ENCODE measurements around the gene SETD5. TPM values are rescaled to one million over a fixed set of nuclear protein-coding genes. Genes with fewer than 3 reads are reported as not detected.

Gene SETD5
- total and polyA plus RNA-seq, 2 donors (not counting 1 experiment from before 2014, with no cell fraction given): 64.2 to 201 TPM

- Histone ChIP-seq H3K27me3 (replicated peaks in 1 of 4; ENCODE audit: control extremely low read depth in 1 of 4, control insufficient read depth in 3 of 4, insufficient read depth in 4 of 4, low read length in 3 of 4) (no peaks in the 10 kb centered on the region), H3K79me2 (ENCODE audit: control insufficient read depth, insufficient read depth, low read length) (no peaks in the 10 kb centered on the region), H3K9ac (ENCODE audit: low read length) (no peak overlapping the region), H3K4me3 (ENCODE audit: control extremely low read depth in 1 of 5, extremely low read depth in 1 of 5, insufficient read depth in 1 of 5, low read depth in 2 of 5, low read length in 4 of 5) (no peak overlapping the region), H4K20me1 (ENCODE audit: control insufficient read depth, insufficient read depth, low read length, poor library complexity, severe bottlenecking) (no peaks in the 10 kb centered on the region), H3K9me3 (ENCODE audit: control extremely low read depth in 1 of 3, control insufficient read depth in 2 of 3, insufficient read depth in 1 of 3, low read length in 2 of 3) (no peaks in the 10 kb centered on the region), H3K27ac (ENCODE audit: low read length in 2 of 2) (no peak overlapping the region), H3K4me2 (replicated peaks; ENCODE audit: low read depth, low read length, poor library complexity, severe bottlenecking) (no peak overlapping the region), H3K36me3 (replicated peaks in 1 of 2; ENCODE audit: control extremely low read depth in 1 of 2, control insufficient read depth in 1 of 2, extremely low read depth in 1 of 2, insufficient read depth in 2 of 2, low read length in 1 of 2) (no peaks in the 10 kb centered on the region), H2AFZ (ENCODE audit: insufficient read depth, low read depth, low read length, poor library complexity, severe bottlenecking) (no peak overlapping the region), H3K4me1 (ENCODE audit: control insufficient read depth in 2 of 2, insufficient read depth in 2 of 2, low read length in 2 of 2) (peaks cover 17 to 23% of the 10 kb centered on the region in 2 donors)
- H3K9me3 Mint-ChIP-seq (ENCODE audit: insufficient read depth): no peaks in the 10 kb centered on the region
- H3K27ac Mint-ChIP-seq: no peak overlapping the region
- POLR2A ChIA-PET: no interaction called here
- no peaks in the 10 kb centered on the region for H3K27me3 Mint-ChIP-seq
- H3K4me3 Mint-ChIP-seq: no peak overlapping the region
- CTCF ChIA-PET: interaction anchor here (0.7 to 3.9 kb wide), 7 partner anchors 11 to 369 kb away, joined by 4 to 63 read pairs (median 11); partner anchors contain the start of gene THUMPD3
- 90% methylated on average over 2 of the region's 3 CpGs for WGBS (ENCODE audit: insufficient coverage)
- DNase-seq: no peak
- intact Hi-C loops (cut with micrococcal nuclease): loop anchor here (2.0 to 5.0 kb wide), 2 partner anchors 101 to 301 kb away; no protein-coding TSS in a partner anchor
- ATAC-seq (ENCODE audit: low read depth): no peak
- TF ChIP-seq CTCF (IDR thresholded peaks at IDR 0.05) (no peak), EZH2 (IDR thresholded peaks at IDR 0.05; ENCODE audit: borderline replicate concordance, insufficient read depth, low read depth, low read length, poor library complexity, severe bottlenecking) (no peak)
- H3K4me1 Mint-ChIP-seq: peaks cover 26% of the 10 kb centered on the region
Observed at GRCh38 chr3:9351709-9352126, 45.7 kb upstream of the SETD5 start.

- DNase-seq (peak; percentile 71), ATAC-seq (ENCODE audit: low read depth) (peak; percentile 44)
- Histone ChIP-seq H2AFZ (ENCODE audit: insufficient read depth, low read depth, low read length, poor library complexity, severe bottlenecking) (peak overlapping the region; percentile 47), H3K4me1 (ENCODE audit: control insufficient read depth in 2 of 2, insufficient read depth in 2 of 2, low read length in 2 of 2) (peaks cover 17 to 23% of the 10 kb centered on the region in 2 donors), H3K27ac (ENCODE audit: low read length in 2 of 2) (peak overlapping the region in 1 of 2 donors; percentile 74), H3K79me2 (ENCODE audit: control insufficient read depth, insufficient read depth, low read length) (no peaks in the 10 kb centered on the region), H3K4me3 (ENCODE audit: control extremely low read depth in 1 of 5, extremely low read depth in 1 of 5, insufficient read depth in 1 of 5, low read depth in 2 of 5, low read length in 4 of 5) (no peak overlapping the region), H3K36me3 (replicated peaks in 1 of 2; ENCODE audit: control extremely low read depth in 1 of 2, control insufficient read depth in 1 of 2, extremely low read depth in 1 of 2, insufficient read depth in 2 of 2, low read length in 1 of 2) (no peaks in the 10 kb centered on the region), H4K20me1 (ENCODE audit: control insufficient read depth, insufficient read depth, low read length, poor library complexity, severe bottlenecking) (no peaks in the 10 kb centered on the region), H3K9me3 (ENCODE audit: control extremely low read depth in 1 of 3, control insufficient read depth in 2 of 3, insufficient read depth in 1 of 3, low read length in 2 of 3) (no peaks in the 10 kb centered on the region), H3K9ac (ENCODE audit: low read length) (no peak overlapping the region), H3K27me3 (replicated peaks in 1 of 4; ENCODE audit: control extremely low read depth in 1 of 4, control insufficient read depth in 3 of 4, insufficient read depth in 4 of 4, low read length in 3 of 4) (no peaks in the 10 kb centered on the region), H3K4me2 (replicated peaks; ENCODE audit: low read depth, low read length, poor library complexity, severe bottlenecking) (no peak overlapping the region)
- Mint-ChIP-seq H3K9me3 (ENCODE audit: insufficient read depth) (no peaks in the 10 kb centered on the region), H3K4me1 (peaks cover 26% of the 10 kb centered on the region), H3K27ac (no peak overlapping the region), H3K4me3 (no peak overlapping the region), H3K27me3 (no peaks in the 10 kb centered on the region)
- ChIA-PET CTCF (interaction anchor here (0.7 to 3.9 kb wide), 38 partner anchors 10 to 593 kb away, joined by 3 to 63 read pairs (median 4); partner anchors contain the start of gene THUMPD3), POLR2A (no interaction called here)
- intact Hi-C loops (cut with micrococcal nuclease): loop anchor here (1.0 to 5.0 kb wide), 5 partner anchors 10 to 300 kb away; partner anchors contain the start of gene THUMPD3
- 50% methylated on average over 2 of the region's 7 CpGs for WGBS (ENCODE audit: insufficient coverage)
- peak; percentile 88 for TF ChIP-seq CTCF (IDR thresholded peaks at IDR 0.05)
- no peak for TF ChIP-seq EZH2 (IDR thresholded peaks at IDR 0.05; ENCODE audit: borderline replicate concordance, insufficient read depth, low read depth, low read length, poor library complexity, severe bottlenecking)
Observed at GRCh38 chr3:9352917-9353752, 44.3 kb upstream of the SETD5 start.

Data from B cell (primary cell).